HT1080 (cell line): Measurements from ENCODE around the gene MT1M. TPM values are rescaled to one million over a fixed set of nuclear protein-coding genes. Genes with fewer than 3 reads are reported as not detected.
"Not testable (repeated sequence)": the region's sequence is repeated elsewhere in the genome, so short reads cannot be mapped to it uniquely, and the experiment has no call there.

Source experiments
- DNase-seq: peaks from one replicate; pipeline ENCODE4 v3.0.0-alpha.2; 2015; ENCODE audit warnings: low read depth
- total RNA-seq: library from RNA; depleted of rRNA; stranded (reverse); fragments of >200 nt; shearing (Covaris generic); gene quantifications from 2 replicates; pipeline ENCODE4 v1.2.3, GENCODE V29; 2014

The MT1M gene
- total RNA-seq, 1 experiment from 2014 or later = not detected

- DNase-seq = no peak
Measured at GRCh38 chr16:56647641-56648431, 15.4 kb downstream of the MT1M start.

- DNase-seq = no peak
Measured at GRCh38 chr16:56649271-56649670, 16.8 kb downstream of the MT1M start.

GRCh38 chr16:56649820-56650219, 17.4 kb downstream of the MT1M start:
- no peak for DNase-seq

GRCh38 chr16:56651586-56651985, 19.1 kb downstream of the MT1M start, which contains the start of gene MT1B:
MT1B (plus strand) TSS chr16:56651886; CDS start chr16:56651954, 68 bp downstream.
- no peak for DNase-seq

- no peak for DNase-seq
Measured at GRCh38 chr16:56652600-56652999, 20.1 kb downstream of the MT1M start.

GRCh38 chr16:56653218-56653617, 20.8 kb downstream of the MT1M start:
- no peak for DNase-seq

- DNase-seq = no peak
Measured at GRCh38 chr16:56657555-56658326, 25.3 kb downstream of the MT1M start, which contains the start of gene MT1F. MT1F (plus strand) TSS chr16:56657959; CDS start chr16:56658059, 100 bp downstream.

GRCh38 chr16:56658327-56658875, 25.9 kb downstream of the MT1M start:
- no peak for DNase-seq

GRCh38 chr16:56662357-56663354, 30.2 kb downstream of the MT1M start:
- DNase-seq = no peak

GRCh38 chr16:56664506-56664905, 32.0 kb downstream of the MT1M start:
- DNase-seq = no peak

- DNase-seq = not testable (repeated sequence)
Measured at GRCh38 chr16:56665286-56666261, 33.1 kb downstream of the MT1M start.

GRCh38 chr16:56667581-56668571, 35.4 kb downstream of the MT1M start, which contains the start of gene MT1G:
MT1G (minus strand) TSS chr16:56668065; CDS start chr16:56667993, 72 bp downstream.
- DNase-seq = no peak

GRCh38 chr16:56669005-56669839, 36.8 kb downstream of the MT1M start, which contains the start of gene MT1H:
MT1H (plus strand) TSS chr16:56669814; CDS start chr16:56669885, 71 bp downstream.
- no peak for DNase-seq

GRCh38 chr16:56669840-56670619, 37.6 kb downstream of the MT1M start:
- DNase-seq = no peak

- DNase-seq = no peak
Measured at GRCh38 chr16:56670620-56670934, 38.1 kb downstream of the MT1M start.

- not testable (repeated sequence) for DNase-seq
Measured at GRCh38 chr16:56671691-56672090, 39.2 kb downstream of the MT1M start.
